OCI-LY7 (cell line): ENCODE results near the gene LCNL1.

Experiments
- CTCF ChIP-seq: fragments of 200-600 bp; sonication (generic); conservative IDR thresholded peaks from 2 replicates; pipeline ENCODE4 v1.5.1; 2014; ENCODE audit warnings: mild to moderate bottlenecking, antibody characterized with exemption, low read length, moderate library complexity, mixed read lengths
- EZH2phosphoT487 ChIP-seq: fragments of 200-600 bp; sonication (generic); IDR thresholded peaks from 2 replicates; pipeline ENCODE4 v1.6.1; 2018; ENCODE audit warnings: low read depth, borderline replicate concordance, mild to moderate bottlenecking, mixed run types, antibody characterized with exemption, low read length, moderate library complexity, mixed read lengths

- TF ChIP-seq CTCF (no peak), EZH2phosphoT487 (no peak)
Observed at GRCh38 chr9:136974817-136975535, 7.8 kb upstream of the LCNL1 start.
